Measurements from ENCODE around the gene PLXNA4. TPM values are rescaled to one million over a fixed set of nuclear protein-coding genes. Genes with fewer than 3 reads are reported as not detected.

Gene PLXNA4
- total RNA-seq, 1 experiment from 2014 or later: 0.10 TPM

DNA sequence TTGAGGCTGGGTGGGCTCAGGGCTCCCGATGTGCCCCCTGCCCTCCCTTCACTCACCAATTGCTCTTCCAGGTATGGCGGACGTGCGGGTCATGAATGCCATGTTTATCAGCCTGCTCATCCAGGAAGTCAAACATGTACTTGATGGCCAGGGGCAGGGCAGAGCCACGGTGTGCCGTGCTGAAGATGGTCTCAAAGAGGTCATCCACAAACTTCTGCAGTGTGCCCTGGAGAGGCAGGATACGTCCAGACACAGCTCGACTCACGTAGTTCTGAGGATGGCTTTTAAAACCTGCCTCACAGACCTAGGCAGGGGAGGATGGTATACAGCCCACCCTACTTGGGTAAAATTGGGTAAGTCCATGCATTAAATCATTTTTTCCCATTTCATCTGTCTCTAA lies 431.2 kb downstream of the PLXNA4 start:
- no peak overlapping the region for H3K27ac ChIP-seq (ENCODE audit: low read length)
- no peaks in the 10 kb centered on the region for H3K9me3 ChIP-seq (ENCODE audit: control insufficient read depth, insufficient read depth, low read depth, low read length)
- intact Hi-C loops (cut with micrococcal nuclease; ENCODE audit: unreplicated experiment) (no loop called here), in situ Hi-C loops (cut with HindIII; ENCODE audit: low pct_unique_long_range_greater_than_20kb, low sequenced_read_pairs) (no loop called here)
- ChIA-PET POLR2A (no interaction called here), CTCF (no interaction called here)
- H3K4me3 ChIP-seq (ENCODE audit: low read depth in 2 of 2, low read length in 2 of 2): no peak overlapping the region
- no peak for DNase-seq (ENCODE audit: low read depth, low spot score)
- no peak for ATAC-seq
- no peaks in the 10 kb centered on the region for H3K27me3 ChIP-seq (ENCODE audit: control insufficient read depth, insufficient read depth, low read length)
- no peaks in the 10 kb centered on the region for H3K36me3 ChIP-seq (ENCODE audit: control insufficient read depth, insufficient read depth, low read length)
- H3K4me1 ChIP-seq (ENCODE audit: control insufficient read depth, insufficient read depth, low read length): no peaks in the 10 kb centered on the region; the same call in 1 of the 2 replicates
- no peak for TF ChIP-seq SIN3A (IDR thresholded peaks at IDR 0.05; ENCODE audit: borderline replicate concordance, insufficient read depth, low read depth, low read length)
- no peak for TF ChIP-seq POLR2AphosphoS5 (IDR thresholded peaks at IDR 0.05; ENCODE audit: low read depth, low read length)
- TF ChIP-seq, protein P1, sequence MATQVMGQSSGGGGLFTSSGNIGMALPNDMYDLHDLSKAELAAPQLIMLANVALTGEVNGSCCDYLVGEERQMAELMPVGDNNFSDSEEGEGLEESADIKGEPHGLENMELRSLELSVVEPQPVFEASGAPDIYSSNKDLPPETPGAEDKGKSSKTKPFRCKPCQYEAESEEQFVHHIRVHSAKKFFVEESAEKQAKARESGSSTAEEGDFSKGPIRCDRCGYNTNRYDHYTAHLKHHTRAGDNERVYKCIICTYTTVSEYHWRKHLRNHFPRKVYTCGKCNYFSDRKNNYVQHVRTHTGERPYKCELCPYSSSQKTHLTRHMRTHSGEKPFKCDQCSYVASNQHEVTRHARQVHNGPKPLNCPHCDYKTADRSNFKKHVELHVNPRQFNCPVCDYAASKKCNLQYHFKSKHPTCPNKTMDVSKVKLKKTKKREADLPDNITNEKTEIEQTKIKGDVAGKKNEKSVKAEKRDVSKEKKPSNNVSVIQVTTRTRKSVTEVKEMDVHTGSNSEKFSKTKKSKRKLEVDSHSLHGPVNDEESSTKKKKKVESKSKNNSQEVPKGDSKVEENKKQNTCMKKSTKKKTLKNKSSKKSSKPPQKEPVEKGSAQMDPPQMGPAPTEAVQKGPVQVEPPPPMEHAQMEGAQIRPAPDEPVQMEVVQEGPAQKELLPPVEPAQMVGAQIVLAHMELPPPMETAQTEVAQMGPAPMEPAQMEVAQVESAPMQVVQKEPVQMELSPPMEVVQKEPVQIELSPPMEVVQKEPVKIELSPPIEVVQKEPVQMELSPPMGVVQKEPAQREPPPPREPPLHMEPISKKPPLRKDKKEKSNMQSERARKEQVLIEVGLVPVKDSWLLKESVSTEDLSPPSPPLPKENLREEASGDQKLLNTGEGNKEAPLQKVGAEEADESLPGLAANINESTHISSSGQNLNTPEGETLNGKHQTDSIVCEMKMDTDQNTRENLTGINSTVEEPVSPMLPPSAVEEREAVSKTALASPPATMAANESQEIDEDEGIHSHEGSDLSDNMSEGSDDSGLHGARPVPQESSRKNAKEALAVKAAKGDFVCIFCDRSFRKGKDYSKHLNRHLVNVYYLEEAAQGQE (IDR thresholded peaks at IDR 0.05; ENCODE audit: insufficient read depth in 1 of 2, low read depth in 2 of 2, low read length in 1 of 2): no peak
- TF ChIP-seq, protein P2, sequence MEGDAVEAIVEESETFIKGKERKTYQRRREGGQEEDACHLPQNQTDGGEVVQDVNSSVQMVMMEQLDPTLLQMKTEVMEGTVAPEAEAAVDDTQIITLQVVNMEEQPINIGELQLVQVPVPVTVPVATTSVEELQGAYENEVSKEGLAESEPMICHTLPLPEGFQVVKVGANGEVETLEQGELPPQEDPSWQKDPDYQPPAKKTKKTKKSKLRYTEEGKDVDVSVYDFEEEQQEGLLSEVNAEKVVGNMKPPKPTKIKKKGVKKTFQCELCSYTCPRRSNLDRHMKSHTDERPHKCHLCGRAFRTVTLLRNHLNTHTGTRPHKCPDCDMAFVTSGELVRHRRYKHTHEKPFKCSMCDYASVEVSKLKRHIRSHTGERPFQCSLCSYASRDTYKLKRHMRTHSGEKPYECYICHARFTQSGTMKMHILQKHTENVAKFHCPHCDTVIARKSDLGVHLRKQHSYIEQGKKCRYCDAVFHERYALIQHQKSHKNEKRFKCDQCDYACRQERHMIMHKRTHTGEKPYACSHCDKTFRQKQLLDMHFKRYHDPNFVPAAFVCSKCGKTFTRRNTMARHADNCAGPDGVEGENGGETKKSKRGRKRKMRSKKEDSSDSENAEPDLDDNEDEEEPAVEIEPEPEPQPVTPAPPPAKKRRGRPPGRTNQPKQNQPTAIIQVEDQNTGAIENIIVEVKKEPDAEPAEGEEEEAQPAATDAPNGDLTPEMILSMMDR (IDR thresholded peaks at IDR 0.05): no peak
- no peak for TF ChIP-seq TCF7L2 (IDR thresholded peaks at IDR 0.05; ENCODE audit: low read depth, low read length)
- no TSS peak for BruUV-seq (replicated peaks)

DNA sequence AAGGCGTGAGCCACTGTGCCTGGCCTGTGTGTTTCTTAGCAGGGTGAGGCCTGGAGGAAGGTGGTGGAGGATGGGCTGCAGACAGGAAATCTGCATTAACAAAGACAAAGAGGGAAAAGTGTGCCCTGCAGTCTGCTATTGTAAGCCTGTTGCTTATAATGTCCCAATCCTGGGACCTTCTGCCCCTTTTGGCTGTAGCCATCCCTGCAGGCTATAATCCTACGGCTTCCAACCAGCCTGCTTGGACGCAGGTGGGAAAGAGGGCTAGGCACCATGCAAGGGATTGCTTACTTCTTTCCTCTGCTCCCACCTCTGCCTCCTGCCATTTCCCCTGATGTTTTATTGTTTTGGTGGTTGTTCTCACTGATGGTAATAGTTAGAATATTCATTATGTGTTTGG lies 434.3 kb downstream of the PLXNA4 start:
- TF ChIP-seq SIN3A (IDR thresholded peaks at IDR 0.05; ENCODE audit: borderline replicate concordance, insufficient read depth, low read depth, low read length): no peak
- TF ChIP-seq, protein P1 (IDR thresholded peaks at IDR 0.05; ENCODE audit: insufficient read depth in 1 of 2, low read depth in 2 of 2, low read length in 1 of 2): no peak
- TF ChIP-seq, protein P2 (IDR thresholded peaks at IDR 0.05): no peak
- TF ChIP-seq TCF7L2 (IDR thresholded peaks at IDR 0.05; ENCODE audit: low read depth, low read length): no peak
- no peak for TF ChIP-seq POLR2AphosphoS5 (IDR thresholded peaks at IDR 0.05; ENCODE audit: low read depth, low read length)
- ChIA-PET CTCF (no interaction called here), POLR2A (no interaction called here)
- DNase-seq (ENCODE audit: low read depth, low spot score): no peak
- no peak overlapping the region for H3K27ac ChIP-seq (ENCODE audit: low read length)
- H3K36me3 ChIP-seq (ENCODE audit: control insufficient read depth, insufficient read depth, low read length): no peaks in the 10 kb centered on the region
- H3K4me1 ChIP-seq (ENCODE audit: control insufficient read depth, insufficient read depth, low read length): no peaks in the 10 kb centered on the region; the same call in 1 of the 2 replicates
- H3K9me3 ChIP-seq (ENCODE audit: control insufficient read depth, insufficient read depth, low read depth, low read length): no peaks in the 10 kb centered on the region
- no peak overlapping the region for H3K4me3 ChIP-seq (ENCODE audit: low read depth in 2 of 2, low read length in 2 of 2)
- no TSS peak for BruUV-seq (replicated peaks)
- no peak for ATAC-seq
- in situ Hi-C loops (cut with HindIII; ENCODE audit: low pct_unique_long_range_greater_than_20kb, low sequenced_read_pairs): no loop called here
- intact Hi-C loops (cut with micrococcal nuclease; ENCODE audit: unreplicated experiment): no loop called here
- no peaks in the 10 kb centered on the region for H3K27me3 ChIP-seq (ENCODE audit: control insufficient read depth, insufficient read depth, low read length)

Measured in Panc1 (cell line).